HEK293 (cell line): ENCODE results near the gene SHCBP1L.

Experiments used
- ZBTB21 ChIP-seq: fragments of 450-650 bp; formaldehyde crosslinking; IDR thresholded peaks from 2 replicates; pipeline ENCODE4 v1.5.1; 2017; ENCODE audit warnings: missing biosample characterization, missing genetic modification characterization
- ZNF140 ChIP-seq: fragments of 450-650 bp; formaldehyde crosslinking; IDR thresholded peaks from 2 replicates; pipeline ENCODE4 v1.5.1; 2016; ENCODE audit warnings: missing biosample characterization, missing genetic modification characterization
- ZNF274 ChIP-seq, 2 experiments: fragments of 200-500 bp in 1 of 2; fragments of 450-650 bp in 1 of 2; sonication (Bioruptor generic) in 1 of 2; formaldehyde crosslinking in 1 of 2; IDR thresholded peaks; 2 replicates each; pipeline versions ENCODE4 v1.5.1 to v1.6.1; 2014 to 2016; ENCODE audit warnings: borderline replicate concordance in 1 of 2, inconsistent platforms in 1 of 2, low read length in 1 of 2, missing biosample characterization in 1 of 2, missing genetic modification characterization in 1 of 2
- ZNF623 ChIP-seq: fragments of 450-650 bp; formaldehyde crosslinking; IDR thresholded peaks from 2 replicates; pipeline ENCODE4 v1.5.1; 2016; ENCODE audit warnings: missing biosample characterization, missing genetic modification characterization
- ZNF776 ChIP-seq: fragments of 450-650 bp; formaldehyde crosslinking; IDR thresholded peaks from 2 replicates; pipeline ENCODE4 v1.5.0; 2017; ENCODE audit warnings: missing biosample characterization, missing genetic modification characterization, borderline replicate concordance
- TF ChIP-seq, protein P1 (sequence below): fragments of 450-650 bp; formaldehyde crosslinking; IDR thresholded peaks from 2 replicates; pipeline ENCODE4 v1.5.1; 2016; ENCODE audit warnings: missing biosample characterization, missing genetic modification characterization
- TF ChIP-seq, protein P2 (sequence below): fragments of 450-650 bp; formaldehyde crosslinking; IDR thresholded peaks from 2 replicates; pipeline ENCODE4 v1.5.1; 2016; ENCODE audit warnings: missing biosample characterization, missing genetic modification characterization
- TF ChIP-seq, protein P3 (sequence below): fragments of 450-650 bp; formaldehyde crosslinking; IDR thresholded peaks from 2 replicates; pipeline ENCODE4 v1.5.1; 2016; ENCODE audit warnings: missing biosample characterization, missing genetic modification characterization

DNA sequence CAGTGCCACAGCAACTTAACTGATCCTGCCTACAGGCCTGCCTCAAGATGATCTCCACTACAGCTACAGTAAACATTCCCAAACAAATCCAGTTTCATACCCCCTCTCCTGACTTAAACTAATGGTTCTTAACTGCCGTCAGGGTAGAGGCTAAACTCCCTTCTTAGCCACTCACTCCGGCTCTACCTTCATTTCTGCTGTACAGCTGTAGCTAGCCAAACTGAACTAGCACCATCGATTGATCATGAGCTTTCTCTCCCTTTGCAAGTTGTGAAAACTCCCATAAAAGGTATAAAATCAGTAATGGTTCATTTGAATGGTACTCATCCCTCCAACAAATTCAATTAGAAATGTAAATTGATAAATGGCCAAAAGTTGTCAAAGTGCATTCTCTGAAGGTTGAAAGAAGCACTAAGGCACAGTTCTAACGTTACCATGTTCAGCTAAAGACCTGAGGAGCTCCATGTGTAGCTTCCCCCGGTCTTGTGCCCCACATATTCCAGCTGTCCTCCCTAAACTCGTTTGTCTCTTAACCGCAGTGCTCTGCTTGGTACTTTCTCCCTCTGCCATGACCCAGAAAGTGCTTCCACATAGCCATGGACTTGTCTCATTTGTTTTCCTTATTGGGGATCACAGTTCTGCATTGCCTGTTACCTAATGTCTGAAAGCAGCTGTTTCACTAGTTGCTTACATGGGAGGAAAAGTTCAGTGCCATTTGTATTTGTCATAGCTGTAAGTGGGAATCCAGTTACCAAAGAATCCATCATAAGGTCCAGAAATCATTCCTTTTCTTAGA, 64.0 kb downstream of the SHCBP1L start:
- TF ChIP-seq, protein P1, sequence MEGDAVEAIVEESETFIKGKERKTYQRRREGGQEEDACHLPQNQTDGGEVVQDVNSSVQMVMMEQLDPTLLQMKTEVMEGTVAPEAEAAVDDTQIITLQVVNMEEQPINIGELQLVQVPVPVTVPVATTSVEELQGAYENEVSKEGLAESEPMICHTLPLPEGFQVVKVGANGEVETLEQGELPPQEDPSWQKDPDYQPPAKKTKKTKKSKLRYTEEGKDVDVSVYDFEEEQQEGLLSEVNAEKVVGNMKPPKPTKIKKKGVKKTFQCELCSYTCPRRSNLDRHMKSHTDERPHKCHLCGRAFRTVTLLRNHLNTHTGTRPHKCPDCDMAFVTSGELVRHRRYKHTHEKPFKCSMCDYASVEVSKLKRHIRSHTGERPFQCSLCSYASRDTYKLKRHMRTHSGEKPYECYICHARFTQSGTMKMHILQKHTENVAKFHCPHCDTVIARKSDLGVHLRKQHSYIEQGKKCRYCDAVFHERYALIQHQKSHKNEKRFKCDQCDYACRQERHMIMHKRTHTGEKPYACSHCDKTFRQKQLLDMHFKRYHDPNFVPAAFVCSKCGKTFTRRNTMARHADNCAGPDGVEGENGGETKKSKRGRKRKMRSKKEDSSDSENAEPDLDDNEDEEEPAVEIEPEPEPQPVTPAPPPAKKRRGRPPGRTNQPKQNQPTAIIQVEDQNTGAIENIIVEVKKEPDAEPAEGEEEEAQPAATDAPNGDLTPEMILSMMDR = no peak
- TF ChIP-seq ZNF776 = no peak
- TF ChIP-seq ZNF140 = no peak
- TF ChIP-seq, protein P2, sequence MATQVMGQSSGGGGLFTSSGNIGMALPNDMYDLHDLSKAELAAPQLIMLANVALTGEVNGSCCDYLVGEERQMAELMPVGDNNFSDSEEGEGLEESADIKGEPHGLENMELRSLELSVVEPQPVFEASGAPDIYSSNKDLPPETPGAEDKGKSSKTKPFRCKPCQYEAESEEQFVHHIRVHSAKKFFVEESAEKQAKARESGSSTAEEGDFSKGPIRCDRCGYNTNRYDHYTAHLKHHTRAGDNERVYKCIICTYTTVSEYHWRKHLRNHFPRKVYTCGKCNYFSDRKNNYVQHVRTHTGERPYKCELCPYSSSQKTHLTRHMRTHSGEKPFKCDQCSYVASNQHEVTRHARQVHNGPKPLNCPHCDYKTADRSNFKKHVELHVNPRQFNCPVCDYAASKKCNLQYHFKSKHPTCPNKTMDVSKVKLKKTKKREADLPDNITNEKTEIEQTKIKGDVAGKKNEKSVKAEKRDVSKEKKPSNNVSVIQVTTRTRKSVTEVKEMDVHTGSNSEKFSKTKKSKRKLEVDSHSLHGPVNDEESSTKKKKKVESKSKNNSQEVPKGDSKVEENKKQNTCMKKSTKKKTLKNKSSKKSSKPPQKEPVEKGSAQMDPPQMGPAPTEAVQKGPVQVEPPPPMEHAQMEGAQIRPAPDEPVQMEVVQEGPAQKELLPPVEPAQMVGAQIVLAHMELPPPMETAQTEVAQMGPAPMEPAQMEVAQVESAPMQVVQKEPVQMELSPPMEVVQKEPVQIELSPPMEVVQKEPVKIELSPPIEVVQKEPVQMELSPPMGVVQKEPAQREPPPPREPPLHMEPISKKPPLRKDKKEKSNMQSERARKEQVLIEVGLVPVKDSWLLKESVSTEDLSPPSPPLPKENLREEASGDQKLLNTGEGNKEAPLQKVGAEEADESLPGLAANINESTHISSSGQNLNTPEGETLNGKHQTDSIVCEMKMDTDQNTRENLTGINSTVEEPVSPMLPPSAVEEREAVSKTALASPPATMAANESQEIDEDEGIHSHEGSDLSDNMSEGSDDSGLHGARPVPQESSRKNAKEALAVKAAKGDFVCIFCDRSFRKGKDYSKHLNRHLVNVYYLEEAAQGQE = no peak
- no peak for TF ChIP-seq ZNF623
- TF ChIP-seq, protein P3, sequence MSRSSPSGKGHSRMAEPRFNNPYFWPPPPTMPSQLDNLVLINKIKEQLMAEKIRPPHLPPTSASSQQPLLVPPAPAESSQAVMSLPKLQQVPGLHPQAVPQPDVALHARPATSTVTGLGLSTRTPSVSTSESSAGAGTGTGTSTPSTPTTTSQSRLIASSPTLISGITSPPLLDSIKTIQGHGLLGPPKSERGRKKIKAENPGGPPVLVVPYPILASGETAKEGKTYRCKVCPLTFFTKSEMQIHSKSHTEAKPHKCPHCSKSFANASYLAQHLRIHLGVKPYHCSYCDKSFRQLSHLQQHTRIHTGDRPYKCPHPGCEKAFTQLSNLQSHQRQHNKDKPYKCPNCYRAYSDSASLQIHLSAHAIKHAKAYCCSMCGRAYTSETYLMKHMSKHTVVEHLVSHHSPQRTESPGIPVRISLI (tag by site-specific recombination) = no peak
- TF ChIP-seq ZNF274 (IDR thresholded peaks at IDR 0.05; ENCODE audit: low read length) = no peak
- no peak for TF ChIP-seq ZNF274 (tag by site-specific recombination; IDR thresholded peaks at IDR 0.05; ENCODE audit: borderline replicate concordance)
- no peak for TF ChIP-seq ZBTB21
